Neural progenitor cell (in vitro differentiated cells): ENCODE results near the gene SYT13.

ENCODE experiments used
- CTCF ChIP-seq: fragments of 200-600 bp; sonication (generic); IDR thresholded peaks from 2 replicates; pipeline ENCODE4 v1.5.1; 2017; ENCODE audit warnings: antibody characterized with exemption, mild to moderate bottlenecking
- EZH2phosphoT487 ChIP-seq: fragments of 200-600 bp; sonication (generic); IDR thresholded peaks from 2 replicates; pipeline ENCODE4 v1.6.1; 2017; ENCODE audit warnings: antibody characterized with exemption

- TF ChIP-seq CTCF (no peak), EZH2phosphoT487 (no peak)
Observed at GRCh38 chr11:45216901-45217300, 69.2 kb downstream of the SYT13 start.
